RWPE1 (cell line): ENCODE measurements around the gene CD37.
"Not testable (repeated sequence)": the region's sequence is repeated elsewhere in the genome, so short reads cannot be mapped to it uniquely, and the experiment has no call there.

Experiments
- CTCF ChIA-PET: fragments of 350-600 bp; sonication (Branson Sonifier 250); formaldehyde crosslinking; extraction: SDS; loops from one replicate; lab custom pipeline; 2021; lab: Yijun Ruan, JAX
- POLR2A ChIA-PET: fragments of 400-600 bp; formaldehyde crosslinking; extraction: SDS; loops from one replicate; lab custom pipeline; 2020; ENCODE audit warnings: antibody characterized with exemption; ENCODE audit not compliant: low non-redundant PET; lab: Yijun Ruan, JAX
- DNase-seq: peaks from one replicate; pipeline ENCODE4 v3.0.0; 2012; ENCODE audit warnings: low spot score
- H3K27ac ChIP-seq: fragments of 450-650 bp; 2 replicates; pipeline ENCODE4 v1.5.1; 2017
- CTCF ChIP-seq: fragments of 450-650 bp; conservative IDR thresholded peaks from 2 replicates; pipeline ENCODE4 v1.5.1; 2017; ENCODE audit warnings: low read depth, mild to moderate bottlenecking

Gene CD37

DNA sequence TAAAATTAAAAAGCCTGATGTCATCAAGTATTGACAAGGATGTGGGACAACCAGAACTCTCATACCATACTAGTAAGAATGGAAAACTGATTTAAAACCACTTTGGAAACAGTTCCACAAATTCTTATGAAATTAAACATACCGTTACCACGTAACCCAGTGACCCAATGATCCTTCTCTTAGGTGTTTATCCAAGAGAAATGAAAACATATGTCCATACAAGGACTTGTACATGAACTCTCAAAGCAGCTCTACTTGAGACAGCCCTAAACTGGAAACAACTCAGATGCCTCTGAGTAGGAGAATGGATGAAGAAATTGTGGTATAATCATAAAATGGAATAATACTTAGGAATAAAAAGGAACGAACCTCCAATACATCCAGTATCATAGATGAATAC lies 37.8 kb upstream of the CD37 start:
- no peak for TF ChIP-seq CTCF
- ChIA-PET CTCF (interaction anchor here (1.0 kb wide), 1 partner anchor 94 kb away, joined by 4 read pairs; no protein-coding TSS in a partner anchor), POLR2A (no interaction called here)
- no peak overlapping the region for H3K27ac ChIP-seq
- no peak for DNase-seq

DNA sequence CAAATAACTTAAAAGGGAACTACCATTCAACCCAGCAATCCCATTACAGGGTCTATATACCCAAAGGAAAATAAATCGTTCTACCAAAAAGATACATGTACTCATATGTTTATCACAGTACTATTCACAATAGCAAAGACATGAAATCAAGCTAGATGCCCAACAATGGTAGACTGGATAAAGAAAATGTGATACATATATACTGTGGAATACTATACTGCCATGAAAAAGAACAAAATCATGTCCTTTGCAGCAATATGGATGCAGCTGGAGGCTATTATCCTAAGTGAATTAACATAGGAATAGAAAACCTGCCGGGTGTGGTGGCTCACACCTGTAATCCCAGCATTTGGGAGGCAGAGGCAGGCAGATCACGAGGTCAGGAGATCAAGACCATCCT lies 36.6 kb upstream of the CD37 start:
- POLR2A ChIA-PET, H3K27ac ChIP-seq, DNase-seq: not testable (repeated sequence)
- CTCF ChIA-PET: interaction anchor here (1.0 kb wide), 1 partner anchor 93 kb away, joined by 4 read pairs; no protein-coding TSS in a partner anchor

DNA sequence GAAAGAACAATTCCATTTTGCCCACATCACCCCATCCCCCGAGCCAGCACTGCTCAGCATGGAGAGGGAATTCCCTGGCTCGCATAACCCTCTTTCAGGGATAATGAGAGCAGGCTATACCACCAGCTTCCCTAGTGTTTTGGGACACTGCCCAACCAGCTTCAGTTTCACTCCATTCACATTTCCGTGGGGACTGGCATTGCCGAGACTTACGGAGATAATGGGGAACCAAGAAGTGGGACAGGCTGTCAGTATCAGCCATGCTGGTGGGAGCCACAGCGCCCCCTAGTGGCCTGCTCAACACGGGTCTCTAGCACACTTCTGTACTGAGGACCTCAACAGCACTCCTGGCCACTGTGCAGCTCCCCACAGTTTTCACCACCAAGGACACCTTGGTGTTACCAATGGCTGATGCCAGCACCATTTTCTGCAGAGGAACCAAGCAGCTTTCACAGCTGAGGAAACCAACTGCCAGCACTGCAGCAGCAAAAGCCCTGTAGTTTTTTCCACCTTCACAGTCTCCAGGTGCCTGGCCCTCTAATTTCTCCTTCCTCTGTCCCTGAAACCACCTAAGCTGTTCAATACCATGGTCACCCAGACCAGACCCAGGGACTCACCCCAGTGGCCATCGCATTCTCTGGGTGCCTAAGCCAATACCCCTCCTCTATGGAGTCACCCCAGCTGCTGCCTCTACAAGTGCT lies 33.9 kb upstream of the CD37 start:
- CTCF ChIA-PET: interaction anchor here (0.6 to 1.6 kb wide), 19 partner anchors 9 to 151 kb away, joined by 3 to 11 read pairs (median 4); partner anchors contain the start of gene CD37
- DNase-seq: peak; percentile 68
- POLR2A ChIA-PET: no interaction called here
- peak; percentile 80 for TF ChIP-seq CTCF
- H3K27ac ChIP-seq: no peak overlapping the region

DNA sequence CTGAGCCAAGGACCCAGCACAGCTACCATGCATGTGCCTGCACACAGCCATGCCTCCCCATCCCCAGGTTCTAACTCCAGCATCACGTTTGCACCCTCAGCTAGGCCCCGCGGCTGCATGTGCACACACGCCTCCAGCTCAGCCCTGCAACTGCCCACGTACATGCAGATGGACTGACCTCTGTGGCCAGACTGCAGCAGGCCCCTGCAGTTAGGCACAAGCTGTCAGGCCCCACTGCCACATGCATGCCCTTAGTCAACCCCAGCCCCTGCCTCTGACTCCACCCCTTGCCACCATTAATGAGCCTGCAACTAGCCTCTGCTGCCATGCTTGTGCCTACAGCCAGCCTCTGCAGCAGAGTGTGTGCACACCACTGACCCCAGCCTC lies 33.3 kb upstream of the CD37 start:
- POLR2A ChIA-PET: no interaction called here
- no peak for TF ChIP-seq CTCF

DNA sequence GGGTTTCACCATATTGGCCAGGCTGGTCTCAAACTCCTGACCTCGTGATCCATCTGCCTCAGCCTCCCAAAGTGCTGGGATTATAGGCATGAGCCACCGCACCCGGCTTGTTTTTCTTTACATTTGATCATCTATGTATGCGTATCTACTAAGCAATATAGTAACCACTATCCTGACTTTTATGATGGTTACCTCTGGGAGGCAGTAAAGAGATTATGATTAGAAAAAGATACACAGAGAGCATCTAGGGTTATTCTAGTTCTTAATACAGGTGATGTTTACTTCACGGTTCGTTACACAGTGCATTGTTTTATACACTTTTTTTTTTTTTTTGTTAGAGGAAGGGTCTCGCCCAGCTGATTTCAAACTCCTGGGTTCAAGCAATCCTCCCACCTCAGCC lies 28.5 kb upstream of the CD37 start:
- H3K27ac ChIP-seq, CTCF ChIA-PET, POLR2A ChIA-PET, DNase-seq: not testable (repeated sequence)

More for the DNA sequence above, 33.3 kb upstream of the CD37 start:
- no peak for DNase-seq
- no peak overlapping the region for H3K27ac ChIP-seq
- CTCF ChIA-PET: interaction anchor here (0.6 to 1.6 kb wide), 9 partner anchors 8 to 70 kb away, joined by 3 to 10 read pairs (median 4); no protein-coding TSS in a partner anchor

DNA sequence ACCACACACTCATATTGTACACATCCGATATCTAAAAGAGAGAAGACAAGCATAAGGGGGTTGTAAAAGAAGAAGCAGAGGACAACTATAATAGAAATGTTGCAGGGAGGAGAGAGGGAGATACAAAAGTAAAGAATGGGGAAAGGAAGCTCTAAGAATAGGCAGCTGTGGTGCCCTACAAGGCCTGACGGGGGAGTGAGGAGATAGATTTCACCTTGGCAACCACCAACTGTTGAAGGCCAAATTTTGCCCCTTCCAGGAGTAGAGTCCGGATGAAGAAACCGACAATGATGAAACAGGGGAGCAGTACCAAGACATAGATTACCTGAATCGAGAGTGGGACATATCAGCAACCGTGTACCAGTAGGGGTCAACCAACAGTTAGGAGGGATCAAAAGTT lies 26.1 kb upstream of the CD37 start:
- ChIA-PET POLR2A (no interaction called here), CTCF (no interaction called here)
- DNase-seq: no peak
- no peak for TF ChIP-seq CTCF
- H3K27ac ChIP-seq: no peak overlapping the region

- ChIA-PET CTCF (interaction anchor here (0.7 kb wide), 1 partner anchor 10 kb away, joined by 4 read pairs; no protein-coding TSS in a partner anchor), POLR2A (no interaction called here)
- no peak for DNase-seq
Observed at GRCh38 chr19:49315111-49315510, 20.1 kb upstream of the CD37 start.

More at GRCh38 chr19:49315111-49315510, 20.1 kb upstream of the CD37 start:
- no peak for TF ChIP-seq CTCF
- no peak overlapping the region for H3K27ac ChIP-seq
